Dermis blood vessel endothelial cell (primary cell): ENCODE measurements around the gene ABCA4. TPM values are rescaled to one million over a fixed set of nuclear protein-coding genes. Genes with fewer than 3 reads are reported as not detected.

Experiments used
- DNase-seq: peaks from one replicate; pipeline ENCODE4 v3.0.0; 2010
- total RNA-seq: library from RNA; depleted of rRNA; stranded (reverse); fragments of >200 nt; gene quantifications from 2 replicates; pipeline ENCODE4 v1.2.3, GENCODE V29; 2014

ABCA4 gene
- total RNA-seq, 1 donor from 2014 or later, result 113 TPM

DNA sequence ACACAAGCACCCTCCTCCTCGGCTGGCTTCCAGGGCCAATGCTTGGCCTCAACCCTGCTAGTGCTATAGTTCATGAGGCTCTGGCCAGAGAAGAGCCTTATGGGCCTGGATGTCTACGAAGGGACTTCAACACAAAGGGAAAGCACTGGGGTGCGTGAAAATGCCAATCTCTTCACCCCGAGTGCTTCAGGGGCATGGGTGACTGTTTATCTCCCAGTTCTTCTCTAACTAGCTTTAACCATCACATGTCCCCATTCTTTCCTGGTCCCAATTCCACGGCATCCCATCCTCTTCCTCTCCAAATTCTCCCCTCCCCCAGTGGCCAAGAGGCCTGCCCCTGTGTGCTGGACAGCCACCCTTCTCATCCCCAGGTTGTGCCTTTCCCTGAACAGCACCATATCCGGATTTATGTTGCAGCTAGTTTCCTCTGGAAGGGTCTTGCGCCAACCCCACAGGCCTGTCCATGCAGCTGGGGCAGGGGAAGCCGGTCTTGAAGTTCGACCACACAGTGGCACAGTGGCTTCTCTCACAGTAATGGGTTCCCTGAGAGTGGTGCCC is 16.7 kb downstream of the ABCA4 start:
- DNase-seq, result no peak

DNA sequence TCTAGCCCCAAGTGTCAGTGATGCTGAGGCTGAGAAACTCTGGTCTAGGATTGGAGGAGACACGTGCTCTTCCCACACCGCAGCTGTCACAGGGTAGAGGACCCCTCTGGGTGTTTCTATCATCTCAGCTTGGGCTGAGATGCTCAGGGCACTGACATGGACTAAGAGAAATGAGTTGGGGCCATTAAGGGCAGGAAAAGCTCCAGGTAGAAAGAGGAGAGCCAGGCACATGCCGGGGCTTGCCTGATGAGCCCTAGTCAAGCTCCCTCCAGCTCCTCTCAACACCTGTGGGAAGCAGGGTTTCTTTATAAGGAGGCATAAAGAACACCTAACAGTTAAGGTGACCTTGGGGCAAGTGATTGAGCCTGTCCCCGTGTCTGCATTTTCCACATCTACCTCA is 17.3 kb downstream of the ABCA4 start:
- no peak for DNase-seq

DNA sequence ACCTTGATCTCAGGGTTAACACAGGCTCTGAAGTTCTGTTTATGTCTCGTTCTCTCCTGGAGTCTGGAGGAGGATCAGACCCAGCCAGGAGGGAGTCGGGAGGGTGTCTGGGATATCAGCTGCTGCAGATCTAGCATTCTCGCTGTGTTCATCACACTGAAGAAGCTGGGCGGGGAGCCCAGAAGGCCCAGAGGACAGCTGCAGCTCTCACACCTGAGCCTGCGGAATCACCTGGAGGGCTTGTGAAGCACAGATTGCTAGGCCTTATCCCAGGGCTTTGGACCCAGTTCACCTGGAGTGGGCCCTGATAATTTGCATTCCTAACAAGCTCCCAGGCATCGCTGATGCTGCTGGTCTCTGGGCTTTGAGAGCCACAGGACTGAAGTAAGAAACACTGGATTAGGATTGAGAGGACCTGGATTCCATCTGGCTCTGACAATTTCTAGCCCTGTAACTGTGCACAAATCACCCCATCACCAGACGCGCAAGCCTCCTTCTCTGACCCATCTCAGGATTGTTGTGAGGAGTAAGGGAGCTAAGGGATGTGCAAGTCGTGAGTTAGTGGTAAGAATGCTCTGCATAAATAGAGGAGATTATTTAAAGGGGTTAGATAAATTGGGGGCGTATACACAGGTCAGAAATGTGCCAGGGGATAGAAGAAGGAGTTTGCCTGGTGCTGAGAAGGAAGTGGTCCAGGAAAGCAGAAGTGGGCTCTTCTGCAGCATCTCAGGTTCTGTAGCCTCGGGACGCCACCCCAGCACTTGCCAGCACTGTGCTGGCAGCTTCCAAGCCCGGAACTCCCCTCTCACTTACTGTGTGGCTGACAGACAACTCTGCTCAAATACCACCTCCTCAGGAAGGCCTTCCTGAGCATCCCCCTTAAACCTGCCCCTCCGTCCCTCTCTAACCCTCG is 19.1 kb downstream of the ABCA4 start:
- DNase-seq, result no peak

DNA sequence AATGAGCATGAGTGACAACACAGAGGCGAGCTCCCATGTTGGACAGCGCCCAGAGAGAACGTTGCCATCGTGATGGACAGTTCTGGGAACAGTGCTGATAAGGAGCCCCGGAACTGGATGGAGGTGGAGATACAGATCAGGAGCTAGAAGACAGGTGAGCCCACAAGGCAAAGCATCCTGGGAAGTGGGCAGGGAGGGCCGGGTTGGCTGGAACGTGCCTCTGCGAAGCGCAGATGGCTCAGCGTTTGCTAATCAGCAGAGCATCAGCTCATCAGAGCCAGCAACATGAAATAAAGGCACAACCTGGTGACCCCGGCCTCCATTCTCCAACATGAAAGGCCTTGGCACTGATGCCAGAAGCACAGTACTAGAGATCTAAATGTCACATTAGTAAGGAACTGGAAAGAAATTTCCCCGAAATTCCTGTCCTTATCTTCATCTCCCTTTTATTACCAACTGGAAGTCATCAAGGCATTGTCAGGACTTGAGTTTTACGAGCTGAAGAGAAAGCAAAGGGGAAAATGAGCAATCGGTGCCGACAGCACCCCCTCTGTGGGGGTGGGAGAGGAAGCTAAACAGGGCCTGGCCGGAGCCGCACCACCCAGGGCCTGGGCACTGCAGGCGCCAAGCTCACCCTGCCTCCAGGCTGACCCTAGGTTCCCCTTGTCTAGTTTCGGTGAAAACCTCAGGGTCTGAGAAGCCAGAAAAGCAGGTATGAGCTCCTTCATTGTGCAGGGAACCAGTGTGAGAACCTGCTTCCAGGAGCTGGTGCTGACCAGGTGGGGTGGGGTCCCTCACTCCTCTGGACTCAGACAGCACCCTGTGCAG is 19.9 kb downstream of the ABCA4 start:
- DNase-seq, result peak; percentile 59

DNA sequence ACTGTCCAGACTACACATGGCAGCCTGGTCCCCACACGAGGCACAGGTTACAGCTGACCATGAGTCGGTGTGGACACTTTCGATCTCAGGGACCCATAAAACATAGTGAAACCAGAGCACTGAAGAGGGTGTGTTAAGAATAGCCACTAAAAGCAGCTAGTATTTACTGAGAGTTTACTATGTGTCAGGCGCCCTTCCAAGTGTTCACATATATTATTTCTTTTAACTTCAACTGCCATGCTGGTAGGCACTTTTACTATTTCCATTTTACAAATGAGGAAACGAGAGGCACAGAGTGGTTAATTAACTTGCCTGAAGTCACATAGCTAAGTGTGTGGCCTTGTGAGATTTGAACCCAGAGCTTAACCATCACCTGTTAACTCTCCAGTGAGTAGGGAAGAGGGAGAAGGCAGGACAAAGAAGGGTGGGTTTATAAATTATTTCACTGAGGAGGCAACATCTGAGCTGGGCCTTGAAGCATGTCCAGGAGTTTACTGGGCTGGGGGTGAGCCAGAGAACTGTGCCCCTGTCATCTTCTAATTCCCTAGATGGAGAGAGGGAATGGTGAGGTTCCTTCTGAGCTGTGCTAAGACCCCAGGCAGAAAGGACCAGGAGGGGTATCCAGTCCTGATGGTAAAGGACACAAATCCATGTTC is 20.7 kb downstream of the ABCA4 start:
- no peak for DNase-seq

DNA sequence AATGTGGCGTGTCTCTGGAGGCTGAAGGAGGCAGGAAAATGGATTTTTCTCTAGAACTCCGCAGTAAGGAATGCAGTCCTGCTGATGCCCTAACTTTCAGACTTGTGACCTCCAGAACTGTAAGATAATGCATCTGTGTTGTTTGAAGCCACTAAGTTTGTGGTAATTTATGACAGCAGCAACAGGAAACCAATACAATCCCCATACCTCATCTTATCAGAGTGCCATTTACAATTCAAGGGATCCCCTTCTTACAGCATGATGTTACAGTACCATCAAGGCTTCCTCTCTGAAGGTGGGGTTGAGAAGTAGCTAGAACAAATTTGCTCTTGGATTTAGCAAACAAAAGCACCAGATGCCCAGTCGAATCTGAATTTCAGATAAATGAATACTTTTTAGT is 21.6 kb downstream of the ABCA4 start:
- no peak for DNase-seq

DNA sequence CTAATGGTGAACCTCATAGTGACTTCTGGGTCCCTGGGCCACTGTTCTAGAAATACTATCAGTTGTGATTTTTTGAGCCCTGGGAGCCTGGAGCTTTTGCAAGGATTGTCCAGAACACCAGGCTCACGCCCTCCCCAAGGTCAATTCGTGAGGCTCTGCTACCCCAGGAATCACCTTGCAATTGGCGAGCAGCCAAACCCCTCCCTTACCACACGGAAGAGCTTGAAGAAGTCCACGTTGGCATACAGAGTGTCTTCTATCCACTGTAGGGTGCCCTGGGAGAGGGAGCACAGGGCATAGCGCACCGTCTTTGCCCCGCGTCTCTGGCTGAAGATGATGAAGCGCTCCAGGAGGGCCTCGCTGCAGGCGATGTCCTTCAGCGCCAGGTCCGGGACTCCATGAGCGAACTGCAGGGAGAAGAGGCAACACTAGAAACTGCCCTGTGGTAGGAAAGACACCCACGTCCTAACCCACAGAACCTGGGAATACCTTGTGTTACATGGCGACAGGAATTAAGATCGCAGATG is 22.3 kb downstream of the ABCA4 start:
- DNase-seq, result no peak

DNA sequence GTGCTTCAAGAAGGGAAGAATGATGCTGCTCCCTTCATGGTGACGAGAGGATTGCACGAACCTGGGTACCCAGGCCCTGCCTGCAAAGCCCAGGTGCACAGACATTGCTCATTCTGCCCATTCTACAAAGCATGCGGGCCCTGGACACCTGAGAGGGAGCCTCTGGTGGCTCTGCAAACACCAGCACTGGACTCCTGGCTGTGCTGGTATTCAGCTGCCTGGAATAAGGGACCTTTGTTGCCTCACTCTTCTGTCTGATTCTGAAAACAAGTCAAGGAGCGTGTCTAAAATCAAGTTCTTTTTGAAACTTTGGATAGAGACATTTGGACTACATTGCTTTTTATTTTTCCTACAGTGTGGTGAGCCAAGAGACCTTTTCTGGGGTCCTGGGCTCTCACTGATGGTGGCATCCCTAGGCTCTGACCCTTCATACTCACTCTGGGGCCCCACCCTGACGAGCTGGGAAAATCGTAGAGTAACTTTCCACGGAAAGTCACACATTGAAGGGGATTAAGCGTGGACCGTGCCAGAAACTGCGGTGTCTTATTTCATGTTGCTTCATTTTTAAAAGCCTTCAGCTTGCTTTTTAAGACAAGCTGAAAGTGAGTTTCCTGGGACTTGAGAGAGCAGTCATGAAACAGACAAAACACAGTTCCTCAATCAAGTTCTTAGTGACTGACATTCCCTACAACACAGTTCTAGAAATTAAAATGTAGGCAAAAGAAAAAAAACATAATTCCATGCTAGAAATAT is 24.0 kb downstream of the ABCA4 start:
- DNase-seq, result no peak

DNA sequence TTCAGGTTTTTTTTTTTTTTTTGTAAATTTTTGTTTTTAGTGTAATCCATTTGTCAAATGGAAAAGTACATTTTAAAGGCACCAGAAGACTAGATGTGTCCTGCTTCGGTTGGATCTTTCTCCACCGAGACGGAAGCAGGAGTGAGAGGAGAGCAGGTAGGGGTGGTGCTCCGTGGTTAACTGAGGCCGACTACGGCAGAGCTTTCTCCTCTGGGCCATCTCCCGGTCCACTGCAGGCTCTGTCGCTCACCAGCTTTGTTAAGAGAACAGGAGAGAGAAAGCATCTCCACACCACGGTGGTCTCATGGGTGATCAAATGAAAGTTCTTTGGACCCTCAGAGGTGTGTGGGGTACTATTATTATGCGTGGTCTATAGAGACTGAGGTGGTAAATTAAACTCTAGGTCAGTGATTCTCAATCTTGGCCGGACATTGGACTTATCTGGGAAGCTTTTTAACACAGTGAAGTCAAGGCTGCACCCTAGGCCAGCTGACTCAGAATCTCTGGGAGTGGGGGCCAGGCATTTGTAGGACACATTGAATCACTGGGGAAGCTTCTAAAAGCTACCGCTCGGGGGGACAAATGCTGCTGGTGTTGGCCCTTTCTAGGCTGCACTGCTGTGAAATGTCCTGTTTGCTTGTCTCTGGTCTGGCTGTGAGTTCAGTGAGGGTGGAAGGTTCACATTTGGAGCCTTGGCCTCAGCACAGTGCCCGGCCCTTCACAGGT is 25.0 kb downstream of the ABCA4 start:
- DNase-seq, result no peak

DNA sequence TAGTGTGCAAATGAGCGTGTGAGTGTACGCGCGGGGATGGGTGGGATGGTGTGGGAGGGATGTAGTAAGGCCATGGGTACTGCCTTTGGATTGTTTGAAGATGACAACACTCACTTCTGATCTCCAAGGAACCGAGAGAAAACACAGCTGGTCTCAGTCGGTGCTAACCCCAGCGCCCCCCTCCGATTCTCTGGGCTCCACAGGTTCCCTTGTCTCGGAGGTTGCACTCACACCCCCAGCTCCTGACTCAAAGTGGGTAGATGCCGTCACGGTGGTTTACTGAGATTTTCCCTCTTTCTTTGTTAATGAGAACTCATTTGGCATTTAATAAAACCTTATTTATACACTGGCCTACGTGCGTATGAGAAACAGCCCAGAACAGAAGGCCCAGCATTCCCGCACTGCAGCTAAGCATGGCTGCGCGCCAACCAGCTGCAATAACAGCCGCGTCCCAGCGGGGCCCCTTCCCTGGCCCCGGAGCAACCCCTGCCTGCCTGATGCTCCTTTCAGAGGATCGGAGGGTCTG is 25.8 kb downstream of the ABCA4 start:
- DNase-seq, result peak; percentile 94

DNA sequence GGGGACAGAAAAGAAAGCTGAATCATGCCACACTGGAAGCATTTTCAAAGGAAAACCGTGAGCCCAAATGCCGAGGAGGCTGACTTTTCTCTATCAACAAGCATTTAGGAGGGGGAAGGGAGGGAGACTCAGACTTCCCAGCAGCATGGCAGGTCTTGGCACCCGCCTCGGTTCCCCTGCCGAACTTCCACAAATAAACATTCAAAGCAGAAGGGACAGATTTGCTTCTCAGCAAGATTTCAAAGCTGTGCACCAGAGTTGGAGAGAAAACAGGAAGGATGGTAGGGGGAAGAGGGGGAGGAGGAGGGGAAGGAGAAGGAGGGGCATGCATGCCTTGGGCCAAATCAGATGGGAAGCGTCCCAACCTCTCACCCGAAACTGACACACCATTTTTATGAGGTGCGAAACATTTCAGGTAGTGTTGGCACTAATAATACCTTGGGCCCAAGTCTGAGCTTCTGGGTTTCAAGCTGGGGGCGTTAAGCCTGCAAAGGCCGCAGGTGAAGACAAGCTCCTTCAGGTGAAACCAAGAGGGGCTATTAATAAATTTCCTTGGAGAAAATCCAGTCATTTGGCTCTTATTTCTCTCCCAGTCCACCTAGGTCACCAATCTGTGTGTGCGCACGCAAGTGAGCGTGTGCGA is 26.4 kb downstream of the ABCA4 start:
- peak; percentile 94 for DNase-seq

DNA sequence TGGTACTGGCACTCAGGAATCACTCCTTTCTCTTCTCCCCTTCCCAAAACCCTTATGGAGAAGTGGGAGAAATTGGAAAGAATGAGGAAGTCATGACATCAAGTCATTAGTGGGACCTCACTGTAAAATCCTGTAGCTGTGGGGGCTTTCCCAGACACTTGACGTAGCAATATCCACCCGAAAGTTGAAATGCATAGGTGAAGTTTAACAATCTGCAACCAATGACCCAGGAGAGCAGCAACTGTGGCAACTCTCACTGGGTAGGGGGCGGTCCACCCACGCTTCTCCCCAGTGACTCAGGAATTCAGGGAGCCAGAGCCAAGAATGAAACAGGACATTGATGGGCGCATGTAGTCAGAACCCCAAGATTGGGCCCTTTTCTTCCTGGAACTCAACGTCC is 27.0 kb downstream of the ABCA4 start:
- peak; percentile 85 for DNase-seq

DNA sequence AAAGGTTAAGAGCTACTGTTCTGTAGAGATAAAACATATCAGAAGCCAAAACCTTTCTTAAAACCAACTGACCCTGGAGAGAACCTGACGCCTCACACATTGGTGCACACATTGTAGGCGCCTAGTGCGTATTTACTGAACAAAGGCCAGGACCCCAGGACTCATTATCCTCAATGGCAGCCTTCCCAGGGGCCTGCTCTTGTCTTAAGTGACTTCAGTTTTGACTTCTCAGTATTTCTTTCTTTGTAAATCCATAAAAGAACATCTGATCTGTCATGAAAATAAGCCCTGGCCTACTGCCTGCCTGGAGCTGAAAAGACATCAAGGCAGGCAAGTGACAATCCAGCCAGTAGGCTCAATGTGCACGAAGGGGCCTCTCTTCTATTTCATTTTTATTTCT is 27.6 kb downstream of the ABCA4 start:
- DNase-seq, result no peak

DNA sequence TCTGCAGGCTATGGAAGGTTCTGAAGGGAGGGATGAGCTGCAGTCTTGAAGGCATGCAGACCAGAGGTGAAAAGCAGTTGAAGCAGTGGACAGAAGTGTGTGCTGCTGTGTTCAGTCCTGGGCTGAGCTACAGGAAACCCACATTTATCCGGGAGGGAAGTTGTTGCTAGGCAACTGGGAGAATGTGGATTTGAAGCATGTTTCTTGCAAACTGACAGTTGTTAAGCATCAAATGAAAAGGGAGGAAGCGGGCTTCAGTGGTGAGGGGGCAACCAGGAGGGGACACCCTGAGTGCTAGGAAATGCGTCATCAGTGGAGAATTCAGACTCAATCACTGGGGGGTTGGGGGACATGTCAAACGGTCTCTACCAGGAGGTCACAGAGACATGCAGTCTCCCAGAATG is 28.7 kb downstream of the ABCA4 start:
- DNase-seq, result peak; percentile 100

DNA sequence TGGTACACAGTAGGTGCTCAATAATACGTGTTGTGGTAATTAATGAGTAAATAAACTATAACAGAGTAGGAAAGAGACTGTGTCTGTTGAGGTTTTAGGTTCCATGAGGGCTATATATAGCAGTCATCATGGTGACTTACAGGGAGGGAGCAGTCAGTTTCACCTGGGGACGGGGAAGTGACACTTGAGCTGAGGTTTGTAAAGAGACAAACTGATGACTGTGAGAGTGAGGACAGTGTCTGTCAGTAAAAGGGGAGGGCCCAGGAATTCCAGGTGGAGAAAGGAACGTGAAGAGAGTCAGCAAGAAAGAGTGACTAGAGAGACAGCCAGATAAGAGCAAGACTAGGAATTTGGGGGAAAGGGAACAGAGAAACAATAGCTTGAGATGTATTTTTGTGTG is 30.2 kb downstream of the ABCA4 start:
- DNase-seq, result no peak

DNA sequence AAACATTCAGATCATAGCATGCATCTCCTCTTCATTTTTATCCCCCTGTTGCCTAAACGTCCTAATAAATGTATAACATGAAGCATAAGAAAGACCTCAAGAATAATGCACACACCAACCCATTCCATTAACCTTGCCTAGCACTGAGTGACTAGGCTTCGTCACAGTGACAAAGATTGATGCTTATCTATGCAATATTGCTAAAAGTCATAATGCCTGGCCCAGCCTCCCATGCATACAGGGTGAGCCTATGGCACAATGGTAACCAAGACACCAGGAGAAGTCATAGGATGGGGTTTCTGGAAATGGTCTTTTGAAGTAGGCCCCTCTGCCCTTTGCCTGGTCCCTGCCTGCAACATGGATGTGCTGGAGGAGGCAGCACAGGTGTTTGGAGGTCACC is 33.8 kb downstream of the ABCA4 start:
- no peak for DNase-seq

DNA sequence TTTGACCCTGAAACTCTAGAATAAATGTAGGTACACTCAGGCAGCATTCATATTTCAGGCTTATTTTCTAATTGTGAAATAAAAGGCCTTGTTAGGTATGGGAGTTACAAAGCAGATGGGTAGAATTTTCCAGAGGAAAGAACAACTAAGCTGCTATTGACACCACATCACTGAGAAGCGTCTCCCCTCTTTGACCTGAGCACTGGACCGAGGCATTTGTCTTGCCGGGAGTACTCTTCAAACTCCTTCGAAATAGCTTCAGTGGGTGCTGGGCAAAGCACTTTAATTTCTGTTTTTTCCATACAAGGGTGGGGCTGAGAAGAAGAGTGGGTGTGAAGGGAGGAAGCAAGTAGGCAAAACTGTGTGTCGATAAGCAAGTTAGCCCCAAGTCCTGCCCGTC is 36.4 kb downstream of the ABCA4 start:
- DNase-seq, result no peak

DNA sequence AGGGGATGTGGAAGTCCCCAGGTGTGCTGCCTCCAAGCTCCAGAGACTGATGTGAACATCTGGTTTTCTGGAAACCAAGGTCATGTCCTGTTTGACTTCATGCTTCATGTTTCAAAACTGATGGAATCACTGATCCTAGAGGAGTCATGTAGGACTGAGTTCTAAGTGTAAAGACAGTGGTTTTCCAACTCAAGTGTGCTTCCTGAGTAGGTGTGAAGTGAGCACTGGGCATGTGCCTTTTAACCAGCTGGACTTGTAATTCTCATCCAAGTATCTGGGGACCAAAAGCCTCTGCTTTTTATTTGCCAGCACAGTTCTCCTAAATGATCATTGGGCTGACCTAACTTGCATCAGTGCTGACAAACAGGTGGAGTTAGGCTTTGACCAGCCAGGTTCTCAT is 36.9 kb downstream of the ABCA4 start:
- no peak for DNase-seq

DNA sequence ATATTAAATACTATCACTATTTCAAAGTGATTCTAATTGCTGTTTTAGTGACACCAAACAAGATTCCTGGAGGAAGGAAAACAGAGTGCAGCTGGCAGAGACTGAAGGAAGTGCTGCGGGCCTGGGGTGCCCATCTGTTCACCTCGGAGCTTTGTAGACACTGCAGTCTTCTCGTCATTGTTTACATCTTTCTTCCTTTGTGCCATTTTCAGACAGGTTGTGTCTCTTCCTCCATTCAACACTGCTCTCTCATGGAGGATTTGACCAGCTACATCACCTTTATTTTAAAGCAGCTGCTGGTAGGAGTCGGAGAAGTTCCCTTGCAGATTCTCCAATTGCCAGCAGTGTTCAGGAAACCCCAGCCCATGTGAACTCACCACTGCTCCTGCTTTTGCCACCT is 37.3 kb downstream of the ABCA4 start:
- peak; percentile 54 for DNase-seq

DNA sequence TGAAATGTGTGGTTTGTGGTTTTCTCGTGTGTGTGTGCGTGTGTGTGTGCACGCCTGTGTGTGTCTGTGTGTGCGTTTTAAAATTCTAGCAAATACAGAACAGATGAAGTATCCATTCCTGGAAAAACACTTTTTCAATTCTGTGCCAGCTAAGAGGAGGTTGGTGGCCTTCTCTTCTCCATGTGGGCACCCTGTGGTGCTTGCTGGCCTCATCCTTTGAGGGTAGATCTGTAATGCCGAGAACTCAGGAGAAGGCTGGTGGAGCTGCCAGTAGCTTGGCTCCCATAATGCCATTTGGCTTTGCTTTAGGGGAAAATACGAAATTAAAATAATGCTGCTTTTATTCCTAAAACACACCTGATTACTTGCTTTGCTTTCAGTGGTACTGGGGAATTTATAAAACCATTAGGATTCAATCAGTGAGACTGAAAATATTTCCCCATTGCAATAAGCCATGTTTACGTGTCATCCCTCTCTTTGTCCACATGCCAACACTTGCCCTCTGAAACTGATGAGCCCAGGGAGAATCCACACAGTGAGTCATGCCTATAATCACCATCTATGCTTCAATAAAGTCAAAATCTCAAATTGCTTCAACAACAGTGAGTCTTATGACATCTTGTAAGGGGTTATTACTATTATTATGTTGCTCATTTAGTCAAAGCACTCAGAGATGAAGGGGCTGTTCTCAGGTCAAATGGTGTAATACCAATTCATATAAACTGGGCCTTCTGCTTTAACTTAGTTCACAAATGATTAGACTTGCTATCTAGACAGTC is 39.2 kb downstream of the ABCA4 start:
- DNase-seq, result peak; percentile 57
